ENCODE measurements around the gene PIK3CD.
A peak's percentile ranks its signal among the peaks of the same experiment; 100 is the strongest.
"Not testable (repeated sequence)": the region's sequence is repeated elsewhere in the genome, so short reads cannot be mapped to it uniquely, and the experiment has no call there.

Gene PIK3CD

GRCh38 chr1:9654051-9654833, 2.7 kb downstream of the PIK3CD start:
- no peak for DNase-seq (ENCODE audit: low read depth in 2 of 2)

DNA sequence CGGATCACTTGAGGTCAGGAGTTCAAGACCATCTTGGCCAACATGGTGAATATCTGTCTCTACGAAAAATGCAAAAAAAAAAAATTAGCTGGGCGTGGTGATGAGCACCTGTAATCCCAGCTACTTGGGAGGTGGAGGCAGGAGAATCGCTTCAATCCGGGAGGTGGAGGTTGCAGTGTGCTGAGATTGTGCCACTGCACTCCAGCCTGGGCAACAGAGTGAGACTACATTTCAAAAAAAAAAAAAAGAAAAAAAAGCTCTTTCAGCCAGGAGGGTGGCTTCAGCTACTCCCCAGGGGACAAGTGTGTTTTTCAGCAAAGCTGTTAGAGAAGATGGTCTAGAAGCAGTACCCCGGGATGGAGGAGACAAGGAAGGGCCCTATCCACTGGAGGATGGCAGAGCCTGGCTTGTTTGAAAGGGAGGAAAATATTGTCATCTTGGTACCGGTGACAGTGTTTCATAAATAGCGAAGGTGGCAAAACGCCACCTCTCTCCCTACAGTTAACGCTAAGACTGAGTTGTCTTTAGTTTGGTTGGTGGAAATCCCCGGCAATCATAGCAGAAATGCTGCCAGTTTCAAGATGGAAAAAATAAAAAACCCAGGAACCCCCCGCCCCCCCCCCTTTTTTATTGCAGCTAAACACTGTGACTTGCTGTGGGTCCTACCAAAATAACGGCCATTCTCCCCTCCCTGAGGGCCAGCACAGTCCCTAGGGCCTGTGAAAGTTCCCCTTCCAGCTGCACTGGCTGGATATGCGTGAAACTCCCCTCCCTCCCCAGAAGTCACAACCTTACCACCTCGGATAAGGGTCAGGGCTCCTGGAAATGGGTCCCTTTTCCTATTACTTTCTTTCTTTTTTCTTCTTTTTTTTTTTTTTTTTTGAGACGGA, 3.5 kb downstream of the PIK3CD start:
- peak in 1 of 2 donors; percentile 59 for DNase-seq (ENCODE audit: low read depth in 2 of 2)

DNA sequence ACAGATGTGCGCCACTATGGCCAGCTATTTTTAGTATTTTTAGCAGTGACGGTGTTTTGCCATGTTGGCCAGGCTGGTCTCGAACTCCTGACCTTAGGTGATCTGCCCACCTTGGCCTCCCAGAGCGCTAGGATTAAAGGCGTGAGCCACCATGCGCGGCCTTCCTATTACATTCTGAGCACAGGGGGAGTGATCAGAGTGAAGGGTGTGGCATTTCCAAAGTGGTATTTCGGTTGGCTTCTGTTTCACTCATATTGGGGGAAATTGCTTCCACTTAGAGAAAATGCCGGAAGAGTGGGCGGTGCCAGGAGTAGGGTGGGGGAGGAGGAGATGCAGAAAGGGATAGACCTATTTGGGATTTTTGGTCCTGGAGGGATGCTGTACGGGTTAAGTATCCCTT, 4.3 kb downstream of the PIK3CD start:
- no peak for DNase-seq (ENCODE audit: low read depth in 2 of 2)

- no peak for DNase-seq (ENCODE audit: low read depth in 2 of 2)
Observed at GRCh38 chr1:9657521-9658032, 6.0 kb downstream of the PIK3CD start.

GRCh38 chr1:9658199-9658598, 6.7 kb downstream of the PIK3CD start:
- no peak for DNase-seq (ENCODE audit: low read depth in 2 of 2)

DNA sequence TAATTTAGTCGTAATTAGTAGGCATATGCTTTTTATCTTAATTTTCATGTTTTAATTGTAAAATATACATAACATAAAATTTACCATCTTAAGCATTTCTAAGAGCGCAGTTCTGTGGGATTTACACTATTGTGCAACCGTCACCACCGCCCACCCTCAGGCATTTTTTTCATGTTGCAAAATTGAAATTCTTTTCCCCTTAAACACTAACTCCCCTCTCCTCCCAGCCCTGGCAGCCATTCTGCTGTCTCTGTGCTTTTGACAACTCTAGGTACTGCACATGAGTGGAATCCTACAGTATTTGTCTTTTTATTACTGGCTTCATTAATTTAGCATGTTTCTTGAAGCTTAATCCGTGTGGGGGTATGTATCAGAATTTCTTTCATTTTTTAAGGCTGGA, 7.8 kb downstream of the PIK3CD start:
- DNase-seq (ENCODE audit: low read depth in 2 of 2) = no peak

DNA sequence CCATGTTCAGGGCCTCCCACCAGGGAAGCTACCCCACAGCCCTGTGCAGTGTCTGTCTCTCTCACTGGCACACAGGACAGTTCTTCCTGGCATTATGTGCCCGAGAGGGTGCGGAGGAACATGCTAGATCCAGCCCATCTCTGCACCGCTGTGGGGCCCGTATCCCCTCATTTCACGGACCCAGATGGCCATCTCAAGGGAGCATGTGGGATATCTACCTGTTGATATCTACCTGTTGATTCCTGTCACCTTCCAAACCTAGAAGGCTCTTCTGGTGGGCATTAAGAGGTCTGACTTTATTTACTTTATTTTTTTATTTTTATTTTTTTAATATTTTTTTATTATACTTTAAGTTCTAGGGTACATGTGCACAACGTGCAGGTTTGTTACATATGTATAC, 11.7 kb downstream of the PIK3CD start:
- DNase-seq (ENCODE audit: low read depth in 2 of 2) = no peak

- no peak for DNase-seq (ENCODE audit: low read depth in 2 of 2)
Observed at GRCh38 chr1:9665193-9665592, 13.7 kb downstream of the PIK3CD start.

DNA sequence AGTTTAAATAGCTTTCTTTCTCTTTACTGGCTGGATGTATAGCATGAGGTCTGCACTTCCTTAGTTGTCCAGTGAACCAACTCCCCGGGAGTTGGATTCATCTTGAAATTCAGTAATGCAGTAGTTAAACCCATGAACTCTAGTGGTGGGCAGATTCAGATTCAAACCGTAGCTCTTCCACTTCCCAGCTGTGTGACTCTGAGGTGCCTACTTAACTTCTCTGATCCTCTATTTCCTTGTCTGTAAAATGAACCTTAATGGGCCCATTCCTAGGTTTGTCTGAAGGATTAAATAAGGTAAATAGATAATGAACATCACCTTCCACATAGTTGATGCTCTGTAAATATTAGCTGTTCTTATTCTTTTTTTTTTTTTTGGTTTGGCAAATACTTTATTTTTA, 16.5 kb downstream of the PIK3CD start:
- DNase-seq (ENCODE audit: low read depth in 2 of 2) = no peak

- DNase-seq (ENCODE audit: low read depth in 2 of 2) = no peak
Observed at GRCh38 chr1:9670085-9670484, 18.6 kb downstream of the PIK3CD start.

- no peak for DNase-seq (ENCODE audit: low read depth in 2 of 2)
Observed at GRCh38 chr1:9671377-9672140, 20.0 kb downstream of the PIK3CD start.

DNA sequence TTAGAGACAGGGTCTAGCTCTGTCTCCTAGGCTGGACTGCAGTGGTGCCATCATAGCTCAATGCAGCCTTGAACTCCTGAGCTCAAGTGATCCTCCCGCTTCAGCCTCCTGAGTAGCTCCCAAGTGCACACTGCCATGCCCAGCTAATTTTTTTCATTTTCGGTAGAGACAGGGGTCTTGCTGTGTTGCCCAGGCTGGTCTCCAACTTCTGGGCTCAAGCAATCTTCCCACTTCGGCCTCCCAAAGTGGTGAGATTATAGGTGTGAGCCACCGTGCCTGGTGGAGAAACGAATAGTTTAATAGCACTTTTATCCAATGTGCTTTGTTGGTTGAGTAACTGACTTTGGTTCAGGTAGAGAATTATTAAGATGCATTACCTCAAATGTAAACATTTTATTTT, 20.9 kb downstream of the PIK3CD start:
- DNase-seq (ENCODE audit: low read depth in 2 of 2) = no peak

- DNase-seq (ENCODE audit: low read depth in 2 of 2) = no peak
Observed at GRCh38 chr1:9675393-9675792, 23.9 kb downstream of the PIK3CD start.

DNA sequence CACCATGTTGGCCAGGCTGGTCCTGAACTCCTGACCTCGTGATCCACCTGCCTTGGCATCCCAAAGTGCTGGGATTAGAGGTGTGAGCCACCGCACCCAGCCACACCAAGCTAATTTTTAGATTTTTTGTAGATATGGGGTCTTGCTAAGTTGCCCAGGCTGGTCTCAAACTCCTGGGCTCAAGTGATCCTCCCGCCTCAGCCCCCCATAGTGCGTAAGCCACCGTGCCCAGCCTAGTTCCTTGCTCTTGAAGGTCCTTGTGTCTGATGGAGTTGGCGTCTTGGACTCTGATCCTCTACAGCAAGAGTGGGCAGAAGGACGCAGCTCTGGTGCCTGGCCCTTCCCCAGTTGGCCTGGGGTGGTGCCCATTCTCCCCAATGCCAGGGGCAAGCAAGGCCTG, 24.6 kb downstream of the PIK3CD start:
- DNase-seq (ENCODE audit: low read depth in 2 of 2) = not testable (repeated sequence)

DNA sequence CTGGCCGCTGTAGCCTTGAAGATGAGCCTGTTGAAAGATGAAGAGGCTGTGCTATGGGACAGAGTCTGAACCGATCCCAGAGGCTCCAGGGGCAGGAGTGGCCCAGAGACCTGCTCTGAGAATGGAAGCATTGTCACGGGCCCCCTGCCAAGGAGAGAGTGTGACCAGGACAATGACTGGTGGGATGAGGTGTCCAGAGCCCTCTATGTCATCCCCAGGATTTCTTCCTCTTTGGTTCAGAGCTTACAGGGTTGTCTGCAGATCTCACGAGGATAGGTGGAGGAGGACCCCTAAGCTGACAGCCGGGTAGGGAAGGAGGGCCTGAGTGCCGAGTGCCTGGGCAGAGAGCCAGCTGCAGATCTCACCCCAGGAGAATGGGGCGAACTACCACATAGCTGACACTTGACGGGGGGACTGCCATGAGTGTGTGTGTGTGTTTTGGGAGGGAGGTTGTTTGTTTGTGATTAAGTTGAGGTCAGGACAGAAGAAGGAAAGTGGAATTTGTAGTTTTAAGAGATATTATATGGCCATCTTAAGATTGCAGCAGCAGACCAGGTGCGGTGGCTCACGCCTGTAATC, 25.4 kb downstream of the PIK3CD start:
- no peak for DNase-seq (ENCODE audit: low read depth in 2 of 2)

- no peak for DNase-seq (ENCODE audit: low read depth in 2 of 2)
Observed at GRCh38 chr1:9680091-9680490, 28.6 kb downstream of the PIK3CD start.

- no peak for DNase-seq (ENCODE audit: low read depth in 2 of 2)
Observed at GRCh38 chr1:9680828-9681227, 29.3 kb downstream of the PIK3CD start.

DNA sequence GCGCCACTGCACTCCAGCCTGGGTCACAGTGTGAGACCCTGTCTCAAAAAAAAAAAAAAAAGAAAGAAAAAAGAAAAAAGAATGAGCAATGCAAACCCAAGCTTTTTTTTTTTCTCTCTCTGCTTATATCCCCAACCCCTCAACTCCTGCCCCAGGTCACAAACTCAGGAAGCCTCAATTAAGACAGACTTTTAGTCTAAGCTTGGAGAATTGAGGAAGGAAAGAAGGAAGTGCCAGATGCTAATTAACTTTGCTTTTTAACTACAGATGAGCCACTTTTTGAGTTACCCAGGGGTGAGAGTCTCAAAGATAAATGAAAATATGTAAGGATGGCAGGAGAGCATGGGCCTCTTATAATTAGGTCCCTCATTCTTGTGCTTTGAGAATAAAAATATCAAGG, 33.3 kb downstream of the PIK3CD start:
- DNase-seq (ENCODE audit: low read depth in 2 of 2) = no peak

GRCh38 chr1:9687120-9687873, 35.8 kb downstream of the PIK3CD start:
- DNase-seq (ENCODE audit: low read depth in 2 of 2) = peak; percentile 31 to 41

GRCh38 chr1:9687874-9688582, 36.5 kb downstream of the PIK3CD start:
- DNase-seq (ENCODE audit: low read depth in 2 of 2) = no peak

Measured in activated CD4-positive, alpha-beta T cell treated with anti-CD3 and anti-CD28 coated beads for 24 hours (primary cell).